Heart left ventricle (tissue), 16 donors: ENCODE measurements around the gene BACH2. TPM values are rescaled to one million over a fixed set of nuclear protein-coding genes. Genes with fewer than 3 reads are reported as not detected.

Experiments
- ATAC-seq, 4 donors: fragments of 200-7000 bp; cut with Tn5 transposase; one replicate each; pipeline ENCODE4 v1.9.1; 2020 to 2022; ENCODE audit warnings: moderate library complexity in 4 of 4, mild to moderate bottlenecking in 3 of 4, moderate number of reproducible peaks in 1 of 4
- DNase-seq, 5 donors: peaks; one replicate each; pipeline ENCODE4 v3.0.0-alpha.2; 2020
- H3K27ac ChIP-seq, 12 donors: fragments of 200-600 bp; sonication (generic) in 4 of 12; one replicate each; pipeline versions ENCODE4 v1.5.0 to v1.8.0; 2016 to 2022; ENCODE audit warnings: mild to moderate bottlenecking in 2 of 12
- H3K27me3 ChIP-seq, 9 donors: fragments of 200-600 bp; sonication (generic) in 2 of 9; one replicate each; pipeline versions ENCODE4 v1.5.1 to v1.8.0; 2016 to 2022; ENCODE audit warnings: mild to moderate bottlenecking in 3 of 9
- H3K36me3 ChIP-seq, 9 donors: fragments of 200-600 bp; sonication (generic) in 2 of 9; one replicate each; pipeline versions ENCODE4 v1.5.0 to v1.8.0; 2018 to 2022; ENCODE audit warnings: mild to moderate bottlenecking in 2 of 9
- H3K4me1 ChIP-seq, 12 donors: fragments of 200-600 bp; sonication (generic) in 4 of 12; one replicate each; pipeline versions ENCODE4 v1.5.0 to v1.8.0; 2016 to 2022; ENCODE audit warnings: mild to moderate bottlenecking in 3 of 12
- H3K4me3 ChIP-seq, 12 donors: fragments of 200-600 bp; sonication (generic) in 4 of 12; one replicate each; pipeline versions ENCODE4 v1.5.0 to v1.8.0; 2017 to 2022; ENCODE audit warnings: mild to moderate bottlenecking in 9 of 12, moderate library complexity in 4 of 12
- H3K9me3 ChIP-seq, 12 donors: fragments of 200-600 bp; sonication (generic) in 4 of 12; one replicate each; pipeline versions ENCODE4 v1.5.0 to v1.8.0; 2016 to 2022; ENCODE audit warnings: mild to moderate bottlenecking in 1 of 12
- POLR2A ChIP-seq, 2 donors: fragments of 450-650 bp; IDR thresholded peaks; one replicate each; pipeline ENCODE4 v1.6.1; 2017; ENCODE audit warnings: antibody characterized with exemption in 2 of 2, mild to moderate bottlenecking in 2 of 2, moderate library complexity in 2 of 2
- WGBS, 4 donors: extraction: QIAGEN DNeasy Blood & Tissue Kit in 2 of 4; methylation state at CpG; one replicate each; pipeline versions ENCODE4 v1.1.5 to v1.1.7; 2013 to 2018; 5-methylcytosine and 5-hydroxymethylcytosine counted together
- intact Hi-C, 10 donors: fragments of 100-400 bp; cut with DNase I; formaldehyde crosslinking; loops; one replicate each; pipeline versions ENCODE4 v1.11.1 to v1.14.2; 2022
- polyA plus RNA-seq, 2 donors: library from polyadenylated mRNA; stranded (reverse); fragments of 200-250 nt; gene quantifications; one replicate each; pipeline ENCODE4 v1.2.3, GENCODE V29; 2013
- total RNA-seq, 9 donors: library from RNA; depleted of rRNA in 2 of 9; stranded (reverse); fragments of >200 nt in 2 of 9; fragmentation: NEBNext Ultra II Directional in 3 of 9; extraction: Animal tissue kit (Norgen Biotek cat#: 25700) in 3 of 9; gene quantifications; one replicate each; pipeline versions ENCODE4 v1.1.0 to v1.2.4, GENCODE V29; 2016 to 2023
- TF ChIP-seq, protein P1 (sequence below), 12 donors: fragments of 200-600 bp; sonication (generic) in 4 of 12; IDR thresholded peaks; one replicate each; pipeline versions ENCODE4 v1.5.0 to v1.8.0; 2018 to 2022; ENCODE audit warnings: antibody characterized with exemption in 12 of 12, mild to moderate bottlenecking in 5 of 12
- donor health status: ischemic (EF 13 %, LVEDD 7.1; RV severe dilation, severe dysfunction).
- donor health status: healthy with polysubstance abuse.
- donor health status: DM: no; HTN: yes; CAD: no.
- donor health status: DM: no; HTN: no; CAD: no.
- donor health status: ischemic (EF 25% LVEDD 6.9; RV normal size, moderate dysfunction).
- donor health status: ischemic (EF 25% LVEDD 5.7; RV mildly dilated, moderate dysfunction).
- donor health status: healthy.
- donor health status: DM: yes; HTN: yes; CAD: no.
- donor health status: ischemic (EF 35%, LVEDD 5.7; RV mildly dilated, moderate dysfunction).
- donor health status: nonischemic (EF 11% LVEDD 7.7; RV severe dilation, severe dysfunction).
- donor health status: DM: yes; HTN: yes; CAD: no.
- donor health status: PGD.
- donor health status: ischemic (EF 29% LVEDD 5.4; RV normal size, mild dysfunction).
- donor health status: nonischemic (EF 23%, LVEDD 6.1; RV moderate dilation, normal function).

The BACH2 gene
- total and polyA plus RNA-seq, 11 donors, result 0.23 to 8.4 (median 1.5) TPM

DNA sequence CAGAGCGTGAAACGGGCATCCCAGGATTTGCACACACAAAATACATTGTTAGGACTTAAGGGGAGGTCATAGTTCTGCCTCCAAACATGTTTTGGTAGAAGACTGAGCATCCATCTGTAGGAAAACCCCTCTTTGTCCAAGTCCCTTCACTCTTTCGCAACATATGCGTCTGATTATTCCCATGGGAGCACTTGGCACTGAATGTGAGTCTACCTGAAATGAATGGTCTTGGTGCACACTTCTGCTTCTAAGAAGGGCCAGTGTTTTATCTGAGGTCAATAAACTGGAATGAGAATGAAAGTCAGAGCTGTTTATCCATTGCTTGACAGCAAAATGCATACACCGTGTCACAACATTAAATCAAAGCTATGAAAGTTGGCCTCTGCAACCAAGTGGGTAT lies 369.4 kb downstream of the BACH2 start:
- DNase-seq (no peak), ATAC-seq (no peak)
- Histone ChIP-seq H3K27me3 (peaks cover 0 to 1% (median 0%) of the 10 kb centered on the region in 9 donors), H3K27ac (no peak overlapping the region), H3K4me1 (peaks cover 0 to 6% (median 0%) of the 10 kb centered on the region in 12 donors), H3K36me3 (peaks cover 0 to 8% (median 3%) of the 10 kb centered on the region in 9 donors), H3K9me3 (no peaks in the 10 kb centered on the region), H3K4me3 (no peak overlapping the region)
- TF ChIP-seq POLR2A (IDR thresholded peaks at IDR 0.05), result no peak
- TF ChIP-seq, protein P1, sequence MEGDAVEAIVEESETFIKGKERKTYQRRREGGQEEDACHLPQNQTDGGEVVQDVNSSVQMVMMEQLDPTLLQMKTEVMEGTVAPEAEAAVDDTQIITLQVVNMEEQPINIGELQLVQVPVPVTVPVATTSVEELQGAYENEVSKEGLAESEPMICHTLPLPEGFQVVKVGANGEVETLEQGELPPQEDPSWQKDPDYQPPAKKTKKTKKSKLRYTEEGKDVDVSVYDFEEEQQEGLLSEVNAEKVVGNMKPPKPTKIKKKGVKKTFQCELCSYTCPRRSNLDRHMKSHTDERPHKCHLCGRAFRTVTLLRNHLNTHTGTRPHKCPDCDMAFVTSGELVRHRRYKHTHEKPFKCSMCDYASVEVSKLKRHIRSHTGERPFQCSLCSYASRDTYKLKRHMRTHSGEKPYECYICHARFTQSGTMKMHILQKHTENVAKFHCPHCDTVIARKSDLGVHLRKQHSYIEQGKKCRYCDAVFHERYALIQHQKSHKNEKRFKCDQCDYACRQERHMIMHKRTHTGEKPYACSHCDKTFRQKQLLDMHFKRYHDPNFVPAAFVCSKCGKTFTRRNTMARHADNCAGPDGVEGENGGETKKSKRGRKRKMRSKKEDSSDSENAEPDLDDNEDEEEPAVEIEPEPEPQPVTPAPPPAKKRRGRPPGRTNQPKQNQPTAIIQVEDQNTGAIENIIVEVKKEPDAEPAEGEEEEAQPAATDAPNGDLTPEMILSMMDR (IDR thresholded peaks at IDR 0.05), result no peak
- WGBS, 4 donors, result 91 to 96% (median 92%) methylated on average over 5 of the region's 5 CpGs
- intact Hi-C loops, result no loop called here

DNA sequence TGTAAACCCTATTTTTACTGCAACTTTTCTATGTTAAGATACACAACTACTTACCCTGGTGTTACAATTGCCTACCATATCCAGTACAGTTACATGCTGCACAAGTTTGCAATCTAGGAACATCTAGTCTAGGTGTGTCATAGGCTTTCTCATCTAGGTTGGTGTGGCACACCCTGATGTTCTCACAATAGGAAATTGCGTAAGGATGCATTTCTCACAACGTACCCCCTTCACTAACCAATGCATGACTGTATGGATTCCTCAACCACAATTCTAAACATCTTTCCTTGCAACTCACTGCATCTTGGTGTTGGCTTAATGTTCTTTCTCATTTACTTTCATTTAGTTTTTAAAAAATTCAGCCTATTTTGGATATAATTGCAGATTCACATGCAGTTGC lies 370.8 kb downstream of the BACH2 start:
- no peak overlapping the region for H3K27ac ChIP-seq
- H3K27me3 ChIP-seq, result peaks cover 0 to 2% (median 0%) of the 10 kb centered on the region in 9 donors
- intact Hi-C loops, result no loop called here
- WGBS, 4 donors, result 81 to 88% (median 82%) methylated on average over 2 of the region's 2 CpGs
- H3K9me3 ChIP-seq, result no peaks in the 10 kb centered on the region
- H3K36me3 ChIP-seq, result no peaks in the 10 kb centered on the region
- ATAC-seq (no peak), DNase-seq (no peak)
- H3K4me3 ChIP-seq, result no peak overlapping the region
- no peak for TF ChIP-seq POLR2A (IDR thresholded peaks at IDR 0.05)
- TF ChIP-seq, protein P1 (IDR thresholded peaks at IDR 0.05), result no peak
- peaks cover 0 to 6% (median 0%) of the 10 kb centered on the region in 12 donors for H3K4me1 ChIP-seq

DNA sequence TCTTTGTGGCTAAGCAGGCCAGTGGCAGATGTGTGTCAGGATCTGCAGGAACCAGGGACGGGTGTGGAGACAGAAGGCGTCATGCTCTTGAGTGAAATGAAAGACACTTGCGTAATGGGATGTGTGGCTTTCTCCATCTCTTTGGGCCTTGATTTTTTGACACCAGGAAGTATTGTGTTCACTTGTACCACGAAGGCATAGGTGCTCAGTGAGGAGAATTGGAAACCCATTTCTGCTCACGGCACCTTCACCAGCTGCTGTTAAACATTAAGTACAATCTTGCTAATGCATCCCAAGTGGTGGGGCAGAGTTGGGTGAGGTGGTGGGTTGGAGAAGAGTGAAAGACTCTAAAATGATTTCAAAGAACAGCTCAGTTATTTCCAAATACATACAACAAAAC lies 372.4 kb downstream of the BACH2 start:
- Histone ChIP-seq H3K9me3 (no peaks in the 10 kb centered on the region), H3K27me3 (peaks cover 0 to 2% (median 0%) of the 10 kb centered on the region in 9 donors), H3K4me3 (no peak overlapping the region), H3K27ac (no peak overlapping the region), H3K36me3 (no peaks in the 10 kb centered on the region), H3K4me1 (peaks cover 0 to 6% (median 0%) of the 10 kb centered on the region in 12 donors)
- WGBS, 4 donors, result 67 to 71% (median 69%) methylated on average over 5 of the region's 5 CpGs
- DNase-seq (no peak), ATAC-seq (no peak)
- TF ChIP-seq, protein P1 (IDR thresholded peaks at IDR 0.05), result no peak
- intact Hi-C loops, result no loop called here

DNA sequence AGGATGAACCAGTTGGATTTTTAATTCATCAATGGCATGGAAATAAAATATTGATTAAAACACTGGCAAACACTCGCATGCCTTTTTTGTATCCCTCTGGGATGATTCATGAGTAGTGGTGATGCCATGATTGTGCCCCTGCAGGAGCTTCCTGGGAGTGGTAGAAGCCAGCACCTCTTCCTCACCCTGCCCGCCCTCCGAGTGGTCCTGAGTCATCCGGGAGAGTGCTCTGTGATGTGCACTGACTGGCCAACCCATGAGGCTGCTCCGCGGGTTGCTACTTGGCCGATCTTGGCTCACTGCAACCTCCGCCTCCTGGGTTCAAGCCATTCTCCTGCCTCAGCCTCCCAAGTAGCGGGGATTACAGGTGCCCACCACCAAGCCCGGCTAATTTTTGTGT lies 375.0 kb downstream of the BACH2 start:
- Histone ChIP-seq H3K27ac (no peak overlapping the region), H3K4me1 (no peaks in the 10 kb centered on the region), H3K36me3 (no peaks in the 10 kb centered on the region), H3K4me3 (no peak overlapping the region), H3K27me3 (peaks cover 0 to 2% (median 0%) of the 10 kb centered on the region in 9 donors), H3K9me3 (peaks cover 0 to 7% (median 2%) of the 10 kb centered on the region in 12 donors)
- DNase-seq (no peak), ATAC-seq (no peak)
- WGBS, 4 donors, result 92 to 98% (median 94%) methylated on average over 10 of the region's 10 CpGs
- TF ChIP-seq POLR2A (IDR thresholded peaks at IDR 0.05), result no peak
- TF ChIP-seq, protein P1 (IDR thresholded peaks at IDR 0.05), result no peak
- intact Hi-C loops, result no loop called here
